ENCODE data around the gene IPO13. TPM values are rescaled to one million over a fixed set of nuclear protein-coding genes. Genes with fewer than 3 reads are reported as not detected.

Gene IPO13
- total RNA-seq, 4 donors from 2014 or later, result 81.9 to 171 (median 105) TPM

DNA sequence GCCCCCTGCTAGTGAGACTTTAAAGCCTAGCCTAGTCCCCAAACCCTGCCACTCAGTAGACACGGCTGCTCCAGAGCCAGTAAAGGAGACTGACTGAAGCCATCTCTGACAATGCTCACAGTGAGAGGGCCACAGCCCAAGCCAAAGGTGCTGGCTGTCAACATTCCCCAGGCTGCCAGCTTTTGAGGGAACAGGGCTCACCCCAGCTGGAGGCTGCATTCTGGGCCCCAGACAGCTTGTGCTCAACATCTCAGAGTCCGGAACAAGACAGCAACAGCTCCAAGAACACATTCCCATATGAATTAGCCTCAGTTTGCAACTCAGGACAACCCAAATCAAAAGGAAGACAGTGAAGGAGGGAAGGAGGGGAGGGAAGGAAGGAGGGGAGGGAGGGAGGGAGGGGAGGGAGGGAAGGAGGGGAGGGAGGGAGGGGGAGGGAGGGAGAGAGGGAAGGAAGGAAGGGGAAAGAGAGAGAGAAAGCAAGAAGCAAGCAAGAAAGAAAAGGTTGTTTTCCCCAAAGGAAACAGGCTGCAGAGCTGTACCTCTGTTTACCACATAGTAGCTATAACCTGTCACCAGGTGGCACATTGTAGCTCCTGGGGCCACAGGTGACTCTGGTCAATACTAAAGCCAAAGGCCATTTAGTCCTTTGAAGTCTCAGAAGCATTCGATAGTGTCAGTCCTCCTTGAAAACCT lies 7.7 kb upstream of the IPO13 start:
- Histone ChIP-seq H3K4me1 (peaks cover 17 to 22% of the 10 kb centered on the region in 2 donors), H3K4me3 (no peak overlapping the region), H3K27ac (no peak overlapping the region), H3K36me3 (no peaks in the 10 kb centered on the region), H3K9me3 (no peaks in the 10 kb centered on the region), H3K27me3 (no peaks in the 10 kb centered on the region)
- in situ Hi-C loops (cut with MboI; ENCODE audit: low sequenced_read_pairs in 4 of 4) (loop anchor here in 3 of 4 donors (5.0 to 25.0 kb wide), 2 partner anchors 172 to 402 kb away; partner anchors contain the start of gene PTPRF (in 2 of the 3)), intact Hi-C loops (cut with DNase I; ENCODE audit: low total_unique reads) (no loop called here)
- no peak for DNase-seq
- TF ChIP-seq POLR2A (IDR thresholded peaks at IDR 0.05) (no peak), CTCF (IDR thresholded peaks at IDR 0.05 in 4 of 5, conservative IDR thresholded peaks at IDR 0.05 in 1 of 5) (no peak)
- peak; percentile 18 to 38 for ATAC-seq

DNA sequence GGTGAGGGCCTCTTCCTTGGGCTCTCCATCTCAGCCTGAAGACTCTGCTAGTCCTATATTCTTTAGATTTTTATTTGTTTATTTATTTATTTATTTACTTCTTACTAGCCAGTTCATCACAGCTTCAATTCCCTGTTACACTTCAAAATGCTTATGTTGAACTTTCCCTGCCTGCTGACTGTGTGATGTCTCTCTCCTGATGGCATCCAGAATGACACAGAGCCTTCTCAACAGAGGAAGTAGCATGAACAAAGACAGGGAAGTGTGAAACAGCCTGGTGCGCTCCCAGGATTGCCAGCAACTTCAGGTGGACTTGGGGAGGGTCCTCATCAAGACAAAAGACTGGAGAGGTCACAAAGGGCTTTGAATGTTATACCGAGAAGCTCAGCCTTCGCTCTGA lies 4.3 kb upstream of the IPO13 start:
- Histone ChIP-seq H3K36me3 (no peaks in the 10 kb centered on the region), H3K9me3 (no peaks in the 10 kb centered on the region), H3K4me1 (peaks cover 24 to 25% of the 10 kb centered on the region in 2 donors), H3K27ac (no peak overlapping the region), H3K4me3 (no peak overlapping the region), H3K27me3 (no peaks in the 10 kb centered on the region)
- TF ChIP-seq CTCF (IDR thresholded peaks at IDR 0.05 in 4 of 5, conservative IDR thresholded peaks at IDR 0.05 in 1 of 5), result no peak
- no peak for TF ChIP-seq POLR2A (IDR thresholded peaks at IDR 0.05)
- in situ Hi-C loops (cut with MboI; ENCODE audit: low sequenced_read_pairs in 4 of 4) (loop anchor here in 2 of 4 donors (25.0 kb wide), 1 partner anchor 405 kb away; the partner anchor contains the start of gene PTPRF (in 2 of the 2)), intact Hi-C loops (cut with DNase I; ENCODE audit: low total_unique reads) (no loop called here)
- DNase-seq (no peak), ATAC-seq (no peak)

DNA sequence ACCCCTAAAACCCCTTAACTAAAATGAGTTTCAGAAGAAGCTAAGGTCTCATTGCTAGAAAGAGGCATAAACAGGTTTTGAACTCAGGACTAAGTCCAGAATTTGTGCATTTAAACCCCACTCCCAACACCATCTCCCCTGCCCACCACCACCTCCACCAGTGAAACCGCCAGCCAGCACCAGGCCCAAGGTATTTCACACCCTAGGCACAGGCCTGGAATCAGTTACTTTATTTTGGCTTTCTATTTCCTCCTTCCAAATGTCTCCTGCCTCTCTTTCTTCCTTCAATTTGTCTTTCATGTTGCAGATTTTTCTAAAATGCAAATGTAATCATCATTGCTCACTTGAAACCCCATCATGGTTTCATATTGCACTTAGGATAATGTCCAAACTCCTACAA lies 1.9 kb upstream of the IPO13 start:
- ATAC-seq, result no peak
- no peak for DNase-seq
- Histone ChIP-seq H3K9me3 (no peaks in the 10 kb centered on the region), H3K4me1 (peaks cover 36 to 39% of the 10 kb centered on the region in 2 donors), H3K36me3 (peaks cover 0 to 6% of the 10 kb centered on the region in 2 donors), H3K27me3 (no peaks in the 10 kb centered on the region), H3K4me3 (no peak overlapping the region), H3K27ac (no peak overlapping the region)
- TF ChIP-seq CTCF (IDR thresholded peaks at IDR 0.05 in 4 of 5, conservative IDR thresholded peaks at IDR 0.05 in 1 of 5) (no peak), POLR2A (IDR thresholded peaks at IDR 0.05) (no peak)
- in situ Hi-C loops (cut with MboI; ENCODE audit: low sequenced_read_pairs in 4 of 4) (loop anchor here in 2 of 4 donors (25.0 kb wide), 1 partner anchor 408 kb away; the partner anchor contains the start of gene PTPRF (in 2 of the 2)), intact Hi-C loops (cut with DNase I; ENCODE audit: low total_unique reads) (loop anchor here (5.0 kb wide), 2 partner anchors 83 to 238 kb away; partner anchors contain the start of gene ST3GAL3)

DNA sequence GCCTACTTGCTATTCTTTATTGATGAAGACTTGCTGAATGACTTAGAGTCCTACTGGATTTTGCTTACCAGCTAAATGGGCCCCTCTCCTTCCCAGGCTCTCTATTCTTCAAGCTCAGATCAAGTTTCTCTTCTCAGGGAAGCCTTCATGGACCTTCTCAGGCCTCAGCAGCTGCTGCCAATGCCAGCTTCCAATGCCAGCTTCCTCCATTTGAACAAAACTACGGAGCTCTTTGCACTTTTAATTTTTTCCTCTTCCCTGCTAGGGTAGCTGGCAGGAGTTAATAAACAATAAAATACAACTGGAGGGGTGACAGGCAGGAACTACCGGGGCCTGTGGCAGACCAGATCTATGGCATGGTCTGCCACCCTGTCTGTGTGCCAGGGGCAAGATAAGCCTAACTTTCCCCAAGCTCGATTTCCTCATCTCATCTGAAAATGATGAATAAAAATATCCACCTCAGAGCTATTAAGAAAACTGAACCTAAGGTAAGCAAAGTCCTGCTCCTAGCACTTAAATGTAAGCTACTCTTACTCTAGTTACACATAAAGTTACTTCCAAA lies 995 bp upstream of the IPO13 start:
- DNase-seq (no peak), ATAC-seq (no peak)
- intact Hi-C loops (cut with DNase I; ENCODE audit: low total_unique reads) (loop anchor here (1.0 to 5.0 kb wide), 6 partner anchors 24 to 238 kb away; partner anchors contain the start of genes ATP6V0B and ST3GAL3), in situ Hi-C loops (cut with MboI; ENCODE audit: low sequenced_read_pairs in 4 of 4) (loop anchor here in 2 of 4 donors (25.0 kb wide), 1 partner anchor 408 kb away; the partner anchor contains the start of gene PTPRF (in 2 of the 2))
- H3K27me3 ChIP-seq, result no peaks in the 10 kb centered on the region
- peaks cover 45 to 48% of the 10 kb centered on the region in 2 donors for H3K4me1 ChIP-seq
- TF ChIP-seq POLR2A (IDR thresholded peaks at IDR 0.05) (no peak), CTCF (IDR thresholded peaks at IDR 0.05 in 4 of 5, conservative IDR thresholded peaks at IDR 0.05 in 1 of 5) (no peak)
- H3K27ac ChIP-seq, result peak overlapping the region; percentile 90 to 97 (median 94)
- H3K4me3 ChIP-seq, result peak overlapping the region; percentile 73 to 85 (median 80)
- peaks cover 0 to 12% of the 10 kb centered on the region in 2 donors for H3K36me3 ChIP-seq
- H3K9me3 ChIP-seq, result no peaks in the 10 kb centered on the region

All from gastrocnemius medialis (tissue), 4 donors.